Calu3 (cell line): Measurements from ENCODE around the gene MS4A10. TPM values are rescaled to one million over a fixed set of nuclear protein-coding genes. Genes with fewer than 3 reads are reported as not detected.

Experiments
- BruUV-seq: library from RNA; stranded (reverse); fragments of 400-500 nt; replicated peaks from 2 replicates; lab custom pipeline; 2021; lab: Mats Ljungman, UMichigan
- CTCF ChIA-PET: fragments of 300-600 bp; sonication (Branson Sonifier 250); formaldehyde crosslinking; loops from one replicate; lab custom pipeline; 2022; ENCODE audit warnings: antibody characterized with exemption; lab: Charles Lee
- DNase-seq: peaks from one replicate; pipeline ENCODE4 v3.0.0; 2022
- H3K27ac Mint-ChIP-seq: one replicate; pipeline ENCODE4 v1.8.0; 2022; ENCODE audit warnings: mixed read lengths; ENCODE audit not compliant: unreplicated experiment
- H3K27me3 Mint-ChIP-seq: one replicate; pipeline ENCODE4 v1.8.0; 2022; ENCODE audit warnings: mixed read lengths; ENCODE audit not compliant: unreplicated experiment
- H3K36me3 Mint-ChIP-seq: one replicate; pipeline ENCODE4 v1.8.0; 2022; ENCODE audit warnings: mild to moderate bottlenecking, moderate library complexity, mixed read lengths; ENCODE audit not compliant: insufficient read depth, unreplicated experiment
- H3K4me1 Mint-ChIP-seq: one replicate; pipeline ENCODE4 v1.8.0; 2022; ENCODE audit warnings: mild to moderate bottlenecking, low read depth, mixed read lengths; ENCODE audit not compliant: unreplicated experiment
- H3K4me3 Mint-ChIP-seq: one replicate; pipeline ENCODE4 v1.8.0; 2022; ENCODE audit warnings: mild to moderate bottlenecking, low read depth, moderate library complexity, mixed read lengths; ENCODE audit not compliant: unreplicated experiment
- H3K9me3 Mint-ChIP-seq: one replicate; pipeline ENCODE4 v1.8.0; 2022; ENCODE audit warnings: low read depth, mixed read lengths; ENCODE audit not compliant: unreplicated experiment
- CTCF ChIP-seq: fragments of 200-600 bp; IDR thresholded peaks from one replicate; pipeline ENCODE4 v1.8.0; 2022; ENCODE audit warnings: antibody characterized with exemption; ENCODE audit not compliant: unreplicated experiment
- intact Hi-C: fragments of 100-400 bp; cut with micrococcal nuclease; formaldehyde crosslinking; loops from one replicate; pipeline ENCODE4 v1.10.0; 2022; ENCODE audit not compliant: unreplicated experiment
- total RNA-seq: library from RNA; stranded (reverse); gene quantifications from 2 replicates; pipeline ENCODE4 v1.2.3, GENCODE V29; 2022

The MS4A10 gene
- total RNA-seq, 1 experiment from 2014 or later, result not detected

GRCh38 chr11:60797846-60798630, 12.9 kb downstream of the MS4A10 start:
- H3K27ac Mint-ChIP-seq, result no peak overlapping the region
- intact Hi-C loops, result no loop called here

GRCh38 chr11:60798631-60799030, 13.5 kb downstream of the MS4A10 start:
- H3K9me3 Mint-ChIP-seq, result no peaks in the 10 kb centered on the region
- intact Hi-C loops, result no loop called here
- no peak overlapping the region for H3K4me3 Mint-ChIP-seq
- CTCF ChIA-PET, result no interaction called here
- no peak overlapping the region for H3K27ac Mint-ChIP-seq
- DNase-seq, result no peak
- peaks cover 88% of the 10 kb centered on the region for H3K27me3 Mint-ChIP-seq
- BruUV-seq, result no TSS peak
- peaks cover 8% of the 10 kb centered on the region for H3K4me1 Mint-ChIP-seq
- no peaks in the 10 kb centered on the region for H3K36me3 Mint-ChIP-seq
- no peak for TF ChIP-seq CTCF

More at GRCh38 chr11:60797846-60798630, 12.9 kb downstream of the MS4A10 start:
- H3K9me3 Mint-ChIP-seq, result no peaks in the 10 kb centered on the region
- H3K4me1 Mint-ChIP-seq, result peaks cover 8% of the 10 kb centered on the region
- H3K27me3 Mint-ChIP-seq, result peaks cover 91% of the 10 kb centered on the region
- H3K4me3 Mint-ChIP-seq, result no peak overlapping the region
- no peaks in the 10 kb centered on the region for H3K36me3 Mint-ChIP-seq
- TF ChIP-seq CTCF, result no peak
- no peak for DNase-seq
- CTCF ChIA-PET, result no interaction called here
- no TSS peak for BruUV-seq

GRCh38 chr11:60801194-60801593, 16.1 kb downstream of the MS4A10 start:
- intact Hi-C loops, result no loop called here
- H3K4me1 Mint-ChIP-seq, result peaks cover 8% of the 10 kb centered on the region
- no peak for TF ChIP-seq CTCF
- H3K36me3 Mint-ChIP-seq, result no peaks in the 10 kb centered on the region
- peaks cover 78% of the 10 kb centered on the region for H3K27me3 Mint-ChIP-seq
- no peaks in the 10 kb centered on the region for H3K9me3 Mint-ChIP-seq
- H3K27ac Mint-ChIP-seq, result no peak overlapping the region
- no peak for DNase-seq
- no TSS peak for BruUV-seq
- CTCF ChIA-PET, result interaction anchor here (0.7 kb wide), 1 partner anchor 191 kb away, joined by 3 read pairs; no protein-coding TSS in a partner anchor
- no peak overlapping the region for H3K4me3 Mint-ChIP-seq

- intact Hi-C loops, result no loop called here
- DNase-seq, result no peak
- no TSS peak for BruUV-seq
- Mint-ChIP-seq H3K4me3 (no peak overlapping the region), H3K36me3 (no peaks in the 10 kb centered on the region), H3K4me1 (peaks cover 8% of the 10 kb centered on the region), H3K27me3 (peaks cover 81% of the 10 kb centered on the region), H3K9me3 (no peaks in the 10 kb centered on the region), H3K27ac (no peak overlapping the region)
- TF ChIP-seq CTCF, result no peak
- CTCF ChIA-PET, result no interaction called here
Observed at GRCh38 chr11:60803273-60803936, 18.3 kb downstream of the MS4A10 start.
